Activated naive CD4-positive, alpha-beta T cell treated with anti-CD3 and anti-CD28 coated beads, Interleukin-2, amount 10 ng/mL, durations not matched to agents 7 days and 5 days (primary cell): ENCODE results near the gene ETHE1.

Experiments used
- CTCF ChIA-PET: fragments of 350-600 bp; sonication (Branson Sonifier 250); formaldehyde crosslinking; loops from one replicate; lab custom pipeline; 2021; ENCODE audit warnings: antibody characterized with exemption; lab: Charles Lee
- DNase-seq: peaks from one replicate; pipeline ENCODE4 v3.0.0-alpha.2; 2020
- H3K27ac Mint-ChIP-seq: one replicate; pipeline ENCODE4 v1.8.0; 2021; ENCODE audit warnings: mild to moderate bottlenecking, moderate library complexity, mixed read lengths
- H3K27me3 Mint-ChIP-seq: one replicate; pipeline ENCODE4 v1.8.0; 2021; ENCODE audit warnings: mild to moderate bottlenecking, mixed read lengths
- H3K36me3 Mint-ChIP-seq: one replicate; pipeline ENCODE4 v1.8.0; 2021; ENCODE audit warnings: mixed read lengths
- H3K4me1 Mint-ChIP-seq: one replicate; pipeline ENCODE4 v1.8.0; 2021; ENCODE audit warnings: mixed read lengths
- H3K4me3 Mint-ChIP-seq: one replicate; pipeline ENCODE4 v1.8.0; 2021; ENCODE audit warnings: mild to moderate bottlenecking, moderate library complexity, mixed read lengths
- H3K9me3 Mint-ChIP-seq: one replicate; pipeline ENCODE4 v1.8.0; 2021; ENCODE audit warnings: mixed read lengths

ETHE1 gene

GRCh38 chr19:43504426-43505185 is 22.4 kb downstream of the ETHE1 start, which contains the start of gene PHLDB3:
Gene PHLDB3, minus strand, starts transcription at chr19:43504746. Its CDS starts 628 bp downstream, at chr19:43504118.
- Mint-ChIP-seq H3K4me3 (peak within 1 kb of the TSS; percentile 83), H3K36me3 (peaks cover 25% of the 10 kb centered on the region), H3K4me1 (peaks cover 42% of the 10 kb centered on the region), H3K27ac (peak within 1 kb of the TSS; percentile 89), H3K9me3 (no peaks in the 10 kb centered on the region), H3K27me3 (no peaks in the 10 kb centered on the region)
- CTCF ChIA-PET = interaction anchor here (0.7 to 2.2 kb wide), 10 partner anchors 9 to 72 kb away, joined by 3 to 17 read pairs (median 5); no protein-coding TSS in a partner anchor
- peak; percentile 68 for DNase-seq

- CTCF ChIA-PET = interaction anchor here (0.7 to 2.3 kb wide), 12 partner anchors 9 to 71 kb away, joined by 3 to 17 read pairs (median 5); no protein-coding TSS in a partner anchor
- H3K4me3 Mint-ChIP-seq = peak overlapping the region; percentile 83
These were observed 23.2 kb downstream of the ETHE1 start for GRCh38 chr19:43503501-43504425.

DNA sequence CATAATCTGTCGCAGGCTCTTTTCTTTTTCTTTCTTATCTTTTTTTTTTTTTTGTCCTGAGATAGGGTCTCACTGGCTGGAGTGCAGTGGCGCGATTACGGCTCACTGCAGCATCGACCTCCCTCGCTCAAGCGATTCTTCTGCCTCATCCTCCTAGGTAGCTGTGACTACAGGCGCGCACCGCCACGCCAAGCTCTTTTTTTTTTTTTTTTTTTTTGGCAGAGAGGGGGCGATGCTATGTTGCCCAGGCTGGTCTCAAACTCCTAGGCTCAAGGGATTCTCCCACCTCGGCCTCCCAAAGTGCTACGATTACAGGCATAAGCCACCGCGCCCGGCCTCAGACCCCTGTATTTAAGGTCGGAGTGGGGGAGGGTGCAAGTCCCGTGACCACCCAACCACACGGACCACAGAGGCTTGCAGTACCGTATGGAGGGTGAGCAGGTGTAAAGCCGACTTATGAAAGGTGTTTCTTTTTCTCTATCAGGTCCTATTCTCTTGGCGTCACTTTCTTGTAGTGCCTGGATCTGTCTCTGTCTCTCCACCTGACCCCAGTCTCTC is 24.5 kb downstream of the ETHE1 start:
- CTCF ChIA-PET = interaction anchor here (0.6 to 2.3 kb wide), 3 partner anchors 17 to 492 kb away, joined by 3 to 8 read pairs (median 5); no protein-coding TSS in a partner anchor
- DNase-seq = no peak
- Mint-ChIP-seq H3K36me3 (peaks cover 16% of the 10 kb centered on the region), H3K27me3 (no peaks in the 10 kb centered on the region), H3K4me1 (peaks cover 42% of the 10 kb centered on the region), H3K4me3 (peak overlapping the region; percentile 83), H3K27ac (no peak overlapping the region), H3K9me3 (no peaks in the 10 kb centered on the region)

More at GRCh38 chr19:43503501-43504425, 23.2 kb downstream of the ETHE1 start:
- Mint-ChIP-seq H3K9me3 (no peaks in the 10 kb centered on the region), H3K4me1 (peaks cover 42% of the 10 kb centered on the region), H3K36me3 (peaks cover 21% of the 10 kb centered on the region), H3K27me3 (no peaks in the 10 kb centered on the region), H3K27ac (peak overlapping the region; percentile 89)
- DNase-seq = peak; percentile 100

DNA sequence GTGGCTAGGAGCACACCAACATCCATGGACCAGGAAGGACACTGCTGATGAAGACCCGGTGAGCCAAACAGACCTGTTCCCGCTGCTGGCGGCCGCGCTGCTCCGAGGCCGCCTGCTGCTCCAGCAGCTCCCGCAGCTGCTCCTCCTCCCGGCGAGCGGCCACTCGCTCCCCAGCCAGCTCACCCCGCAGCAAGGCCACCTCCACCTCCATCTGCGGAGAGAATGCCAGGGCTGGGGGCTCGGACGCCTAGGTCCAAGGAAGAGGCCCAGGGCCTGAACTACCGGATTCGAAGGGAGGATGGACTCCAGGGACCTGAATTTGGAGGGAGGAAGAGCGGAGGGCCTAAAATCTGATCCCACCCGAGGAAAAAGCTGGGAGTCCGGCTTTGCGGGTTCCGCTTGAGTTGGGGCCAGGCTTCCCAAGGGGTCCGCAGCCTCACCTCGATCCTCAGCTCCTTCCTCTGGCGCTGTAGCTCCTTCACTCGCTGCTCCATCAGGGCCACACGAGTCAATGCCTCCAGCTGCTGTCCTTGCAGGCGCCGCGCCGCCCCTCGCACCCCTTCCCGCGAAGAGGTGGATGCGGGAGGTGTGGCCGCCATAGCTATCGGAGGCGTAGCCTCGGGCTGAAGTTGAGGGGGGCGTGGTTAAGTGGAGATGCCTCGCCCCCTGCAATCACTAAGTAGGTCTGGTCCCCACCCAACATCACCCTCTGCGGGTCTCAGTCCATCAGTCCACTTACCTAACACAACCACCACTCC is 25.2 kb downstream of the ETHE1 start:
- H3K9me3 Mint-ChIP-seq = no peaks in the 10 kb centered on the region
- no peaks in the 10 kb centered on the region for H3K27me3 Mint-ChIP-seq
- H3K36me3 Mint-ChIP-seq = peaks cover 16% of the 10 kb centered on the region
- H3K4me1 Mint-ChIP-seq = peaks cover 42% of the 10 kb centered on the region
- CTCF ChIA-PET = interaction anchor here (0.6 to 2.3 kb wide), 3 partner anchors 18 to 491 kb away, joined by 3 to 8 read pairs (median 5); no protein-coding TSS in a partner anchor
- H3K27ac Mint-ChIP-seq = no peak overlapping the region
- no peak overlapping the region for H3K4me3 Mint-ChIP-seq
- no peak for DNase-seq

- CTCF ChIA-PET = no interaction called here
- H3K27ac Mint-ChIP-seq = no peak overlapping the region
- peaks cover 20% of the 10 kb centered on the region for H3K36me3 Mint-ChIP-seq
- no peaks in the 10 kb centered on the region for H3K9me3 Mint-ChIP-seq
- H3K4me3 Mint-ChIP-seq = no peak overlapping the region
- H3K27me3 Mint-ChIP-seq = no peaks in the 10 kb centered on the region
- H3K4me1 Mint-ChIP-seq = peaks cover 24% of the 10 kb centered on the region
- no peak for DNase-seq
These were observed 28.0 kb downstream of the ETHE1 start for GRCh38 chr19:43499042-43499441.

GRCh38 chr19:43498233-43498842 is 28.7 kb downstream of the ETHE1 start:
- Mint-ChIP-seq H3K4me3 (no peak overlapping the region), H3K9me3 (no peaks in the 10 kb centered on the region), H3K36me3 (peaks cover 20% of the 10 kb centered on the region), H3K4me1 (peaks cover 19% of the 10 kb centered on the region), H3K27ac (no peak overlapping the region), H3K27me3 (no peaks in the 10 kb centered on the region)
- no peak for DNase-seq
- CTCF ChIA-PET = no interaction called here

DNA sequence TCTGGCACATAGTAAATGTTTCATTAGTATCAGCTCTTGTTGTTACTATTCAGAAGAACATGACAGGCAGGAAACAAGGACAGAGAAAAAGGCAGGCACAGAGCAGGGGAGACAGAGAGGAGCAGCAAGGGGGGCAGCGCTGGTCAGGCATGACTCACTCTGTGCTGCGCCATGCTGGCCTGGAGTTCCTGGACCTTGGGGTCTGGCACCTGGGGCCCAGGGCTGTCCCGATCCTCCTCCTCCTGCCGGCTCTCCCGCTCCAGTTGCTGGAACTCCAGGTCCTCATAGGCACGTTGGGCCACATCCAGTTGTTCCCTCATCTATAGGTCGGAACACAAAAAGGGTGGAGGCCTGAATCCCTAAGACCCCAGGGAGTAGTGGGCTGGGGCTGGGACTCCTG is 30.0 kb downstream of the ETHE1 start:
- CTCF ChIA-PET = no interaction called here
- Mint-ChIP-seq H3K4me1 (peaks cover 6% of the 10 kb centered on the region), H3K36me3 (peaks cover 15% of the 10 kb centered on the region), H3K9me3 (no peaks in the 10 kb centered on the region), H3K27ac (peak overlapping the region; percentile 56), H3K27me3 (no peaks in the 10 kb centered on the region), H3K4me3 (no peak overlapping the region)
- DNase-seq = no peak

DNA sequence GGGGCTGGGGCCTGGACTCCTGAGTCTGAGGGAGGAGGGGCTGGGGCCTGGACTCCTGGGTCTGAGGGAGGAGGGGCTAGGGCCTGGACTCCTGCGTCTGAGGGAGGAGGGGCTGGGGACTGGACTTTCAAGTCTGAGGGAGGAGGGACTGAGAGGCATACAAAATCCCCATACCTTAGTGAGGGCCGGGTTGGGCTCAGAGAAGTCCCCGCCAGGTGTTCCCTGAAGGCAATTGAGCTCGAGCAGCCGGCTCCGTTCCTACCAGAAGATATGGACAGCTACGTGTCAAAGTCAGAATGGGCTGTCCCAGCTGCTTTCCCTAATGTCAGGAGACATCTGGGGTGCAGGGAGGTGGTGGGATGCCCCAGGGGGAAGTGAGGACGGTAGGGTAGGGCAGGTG is 31.9 kb downstream of the ETHE1 start:
- CTCF ChIA-PET = interaction anchor here (0.7 to 2.1 kb wide), 3 partner anchors 9 to 48 kb away, joined by 3 to 7 read pairs (median 3); partner anchors contain the start of gene PHLDB3
- no peaks in the 10 kb centered on the region for H3K4me1 Mint-ChIP-seq
- H3K27me3 Mint-ChIP-seq = no peaks in the 10 kb centered on the region
- no peaks in the 10 kb centered on the region for H3K9me3 Mint-ChIP-seq
- no peak overlapping the region for H3K4me3 Mint-ChIP-seq
- peaks cover 11% of the 10 kb centered on the region for H3K36me3 Mint-ChIP-seq
- DNase-seq = no peak
- no peak overlapping the region for H3K27ac Mint-ChIP-seq

- peaks cover 7% of the 10 kb centered on the region for H3K36me3 Mint-ChIP-seq
- no peak overlapping the region for H3K4me3 Mint-ChIP-seq
- no peak for DNase-seq
- no peaks in the 10 kb centered on the region for H3K27me3 Mint-ChIP-seq
- no peaks in the 10 kb centered on the region for H3K9me3 Mint-ChIP-seq
- no peaks in the 10 kb centered on the region for H3K4me1 Mint-ChIP-seq
- CTCF ChIA-PET = interaction anchor here (0.6 kb wide), 1 partner anchor 58 kb away, joined by 3 read pairs; no protein-coding TSS in a partner anchor
- no peak overlapping the region for H3K27ac Mint-ChIP-seq
These were observed 36.2 kb downstream of the ETHE1 start for GRCh38 chr19:43490759-43491158.

GRCh38 chr19:43489979-43490599 is 36.9 kb downstream of the ETHE1 start:
- Mint-ChIP-seq H3K36me3 (peaks cover 4% of the 10 kb centered on the region), H3K9me3 (no peaks in the 10 kb centered on the region), H3K27me3 (no peaks in the 10 kb centered on the region), H3K4me1 (no peaks in the 10 kb centered on the region), H3K27ac (no peak overlapping the region), H3K4me3 (no peak overlapping the region)
- CTCF ChIA-PET = interaction anchor here (0.6 kb wide), 1 partner anchor 57 kb away, joined by 3 read pairs; no protein-coding TSS in a partner anchor
- DNase-seq = no peak

DNA sequence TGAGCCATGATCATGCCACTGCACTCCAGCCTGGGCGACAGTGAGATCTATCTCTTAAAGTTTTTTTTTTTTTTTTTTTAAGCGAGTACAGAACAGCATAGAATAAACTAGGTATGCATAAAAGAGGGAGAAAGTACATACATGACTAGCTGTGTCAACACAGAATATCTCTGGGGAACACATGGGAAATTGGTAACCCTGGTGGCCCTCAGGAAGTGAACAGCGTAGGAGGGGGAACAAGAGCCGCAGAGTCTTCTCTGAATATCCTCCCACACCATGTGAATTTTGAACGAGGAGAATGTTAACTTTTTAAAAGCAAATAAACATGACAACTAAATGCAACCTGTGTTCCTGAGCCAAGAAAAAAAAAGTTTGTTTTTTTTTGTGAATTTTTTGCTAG is 37.7 kb downstream of the ETHE1 start:
- Mint-ChIP-seq H3K36me3 (peaks cover under 1% of the 10 kb centered on the region), H3K27ac (no peak overlapping the region), H3K4me1 (no peaks in the 10 kb centered on the region), H3K27me3 (no peaks in the 10 kb centered on the region), H3K9me3 (no peaks in the 10 kb centered on the region), H3K4me3 (no peak overlapping the region)
- DNase-seq = no peak
- CTCF ChIA-PET = no interaction called here

DNA sequence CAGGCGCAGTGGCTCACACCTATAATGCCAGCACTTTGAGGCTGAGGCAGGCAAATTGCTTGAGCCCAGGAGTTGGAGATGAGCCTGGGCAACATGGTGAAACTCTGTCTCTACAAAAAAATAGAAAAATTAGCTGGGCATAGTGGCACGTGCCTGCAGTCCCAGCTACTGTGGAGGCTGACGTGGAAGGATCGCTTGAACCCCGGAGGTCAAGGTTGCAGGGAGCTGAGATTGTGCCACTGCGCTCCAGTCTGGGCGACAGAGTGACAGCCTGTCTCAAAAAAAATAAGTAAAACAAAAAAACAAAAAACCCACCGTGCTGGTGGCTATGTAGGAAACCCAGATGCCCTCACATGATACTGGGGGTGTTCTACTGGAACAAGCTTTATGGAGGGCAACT is 38.8 kb downstream of the ETHE1 start:
- Mint-ChIP-seq H3K4me1 (no peaks in the 10 kb centered on the region), H3K36me3 (no peaks in the 10 kb centered on the region), H3K9me3 (no peaks in the 10 kb centered on the region), H3K27me3 (no peaks in the 10 kb centered on the region), H3K27ac (no peak overlapping the region), H3K4me3 (no peak overlapping the region)
- CTCF ChIA-PET = interaction anchor here (0.6 to 2.3 kb wide), 2 partner anchors 31 to 49 kb away, joined by 3 to 7 read pairs; no protein-coding TSS in a partner anchor
- DNase-seq = no peak
